Measurements from ENCODE around the gene TDRD6.

Gene TDRD6

GRCh38 chr6:46706464-46706863 is 18.8 kb downstream of the TDRD6 start:
- no peak for DNase-seq
- Histone ChIP-seq H3K27ac (ENCODE audit: insufficient read depth in 1 of 2, low read depth in 1 of 2, low read length in 2 of 2, poor library complexity in 1 of 2, severe bottlenecking in 2 of 2) (no peak overlapping the region), H3K4me3 (ENCODE audit: control insufficient read depth in 1 of 7, extremely low read depth in 1 of 7, insufficient read depth in 4 of 7, low read depth in 2 of 7, low read length in 6 of 7) (no peak overlapping the region), H3K36me3 (ENCODE audit: control insufficient read depth in 4 of 4, insufficient read depth in 4 of 4, low read length in 3 of 4) (no peaks in the 10 kb centered on the region), H3K27me3 (replicated peaks in 2 of 5; ENCODE audit: control insufficient read depth in 4 of 5, insufficient read depth in 5 of 5, low read length in 4 of 5) (no peaks in the 10 kb centered on the region), H3K4me1 (ENCODE audit: control extremely low read depth in 1 of 4, control insufficient read depth in 4 of 4, insufficient read depth in 4 of 4, low read length in 3 of 4) (no peaks in the 10 kb centered on the region), H3K9me3 (ENCODE audit: control extremely low read depth in 1 of 5, control insufficient read depth in 4 of 5, insufficient read depth in 2 of 5, low read depth in 1 of 5, low read length in 4 of 5) (no peaks in the 10 kb centered on the region)
- ChIA-PET CTCF (interaction anchor here (0.9 to 1.2 kb wide), 3 partner anchors 21 to 340 kb away, joined by 3 to 6 read pairs (median 4); no protein-coding TSS in a partner anchor), POLR2A (no interaction called here)
- WGBS (ENCODE audit: insufficient coverage) = 89% methylated on average over 1 of the region's 2 CpGs

- 100% methylated on average over 1 of the region's 1 CpG for WGBS (ENCODE audit: insufficient coverage)
- H3K4me1 ChIP-seq (ENCODE audit: control extremely low read depth in 1 of 4, control insufficient read depth in 4 of 4, insufficient read depth in 4 of 4, low read length in 3 of 4) = no peaks in the 10 kb centered on the region
- H3K9me3 ChIP-seq (ENCODE audit: control extremely low read depth in 1 of 5, control insufficient read depth in 4 of 5, insufficient read depth in 2 of 5, low read depth in 1 of 5, low read length in 4 of 5) = no peaks in the 10 kb centered on the region
- no peak overlapping the region for H3K4me3 ChIP-seq (ENCODE audit: control insufficient read depth in 1 of 7, extremely low read depth in 1 of 7, insufficient read depth in 4 of 7, low read depth in 2 of 7, low read length in 6 of 7)
- H3K27me3 ChIP-seq (replicated peaks in 2 of 5; ENCODE audit: control insufficient read depth in 4 of 5, insufficient read depth in 5 of 5, low read length in 4 of 5) = no peaks in the 10 kb centered on the region
- ChIA-PET CTCF (interaction anchor here (1.1 kb wide), 1 partner anchor 22 kb away, joined by 3 read pairs; no protein-coding TSS in a partner anchor), POLR2A (no interaction called here)
- DNase-seq = no peak
- H3K27ac ChIP-seq (ENCODE audit: insufficient read depth in 1 of 2, low read depth in 1 of 2, low read length in 2 of 2, poor library complexity in 1 of 2, severe bottlenecking in 2 of 2) = no peak overlapping the region
- no peaks in the 10 kb centered on the region for H3K36me3 ChIP-seq (ENCODE audit: control insufficient read depth in 4 of 4, insufficient read depth in 4 of 4, low read length in 3 of 4)
These were observed 23.8 kb downstream of the TDRD6 start for GRCh38 chr6:46711491-46711890.

GRCh38 chr6:46715141-46715540 is 27.5 kb downstream of the TDRD6 start:
- Histone ChIP-seq H3K9me3 (ENCODE audit: control extremely low read depth in 1 of 5, control insufficient read depth in 4 of 5, insufficient read depth in 2 of 5, low read depth in 1 of 5, low read length in 4 of 5) (no peaks in the 10 kb centered on the region), H3K27me3 (replicated peaks in 2 of 5; ENCODE audit: control insufficient read depth in 4 of 5, insufficient read depth in 5 of 5, low read length in 4 of 5) (no peaks in the 10 kb centered on the region), H3K36me3 (ENCODE audit: control insufficient read depth in 4 of 4, insufficient read depth in 4 of 4, low read length in 3 of 4) (no peaks in the 10 kb centered on the region), H3K4me3 (ENCODE audit: control insufficient read depth in 1 of 7, extremely low read depth in 1 of 7, insufficient read depth in 4 of 7, low read depth in 2 of 7, low read length in 6 of 7) (no peak overlapping the region), H3K4me1 (ENCODE audit: control extremely low read depth in 1 of 4, control insufficient read depth in 4 of 4, insufficient read depth in 4 of 4, low read length in 3 of 4) (no peaks in the 10 kb centered on the region), H3K27ac (ENCODE audit: insufficient read depth in 1 of 2, low read depth in 1 of 2, low read length in 2 of 2, poor library complexity in 1 of 2, severe bottlenecking in 2 of 2) (no peak overlapping the region)
- CTCF ChIA-PET = no interaction called here
- POLR2A ChIA-PET = no interaction called here
- DNase-seq = peak in 2 of 3 donors; percentile 37 to 44

GRCh38 chr6:46719099-46719498 is 31.4 kb downstream of the TDRD6 start:
- Histone ChIP-seq H3K4me1 (ENCODE audit: control extremely low read depth in 1 of 4, control insufficient read depth in 4 of 4, insufficient read depth in 4 of 4, low read length in 3 of 4) (no peaks in the 10 kb centered on the region), H3K36me3 (ENCODE audit: control insufficient read depth in 4 of 4, insufficient read depth in 4 of 4, low read length in 3 of 4) (no peaks in the 10 kb centered on the region), H3K9me3 (ENCODE audit: control extremely low read depth in 1 of 5, control insufficient read depth in 4 of 5, insufficient read depth in 2 of 5, low read depth in 1 of 5, low read length in 4 of 5) (no peaks in the 10 kb centered on the region), H3K27me3 (replicated peaks in 2 of 5; ENCODE audit: control insufficient read depth in 4 of 5, insufficient read depth in 5 of 5, low read length in 4 of 5) (peaks cover 0 to 2% (median 0%) of the 10 kb centered on the region in 5 experiments), H3K27ac (ENCODE audit: insufficient read depth in 1 of 2, low read depth in 1 of 2, low read length in 2 of 2, poor library complexity in 1 of 2, severe bottlenecking in 2 of 2) (no peak overlapping the region), H3K4me3 (ENCODE audit: control insufficient read depth in 1 of 7, extremely low read depth in 1 of 7, insufficient read depth in 4 of 7, low read depth in 2 of 7, low read length in 6 of 7) (no peak overlapping the region)
- WGBS (ENCODE audit: insufficient coverage) = 100% methylated on average over 1 of the region's 1 CpG
- POLR2A ChIA-PET = no interaction called here
- CTCF ChIA-PET = no interaction called here
- no peak for DNase-seq

- POLR2A ChIA-PET = no interaction called here
- peaks cover 0 to 2% (median 0%) of the 10 kb centered on the region in 5 experiments for H3K27me3 ChIP-seq (replicated peaks in 2 of 5; ENCODE audit: control insufficient read depth in 4 of 5, insufficient read depth in 5 of 5, low read length in 4 of 5)
- CTCF ChIA-PET = interaction anchor here (0.7 kb wide), 1 partner anchor 882 kb away, joined by 3 read pairs; no protein-coding TSS in a partner anchor
- H3K4me3 ChIP-seq (ENCODE audit: control insufficient read depth in 1 of 7, extremely low read depth in 1 of 7, insufficient read depth in 4 of 7, low read depth in 2 of 7, low read length in 6 of 7) = no peak overlapping the region
- no peaks in the 10 kb centered on the region for H3K9me3 ChIP-seq (ENCODE audit: control extremely low read depth in 1 of 5, control insufficient read depth in 4 of 5, insufficient read depth in 2 of 5, low read depth in 1 of 5, low read length in 4 of 5)
- H3K36me3 ChIP-seq (ENCODE audit: control insufficient read depth in 4 of 4, insufficient read depth in 4 of 4, low read length in 3 of 4) = no peaks in the 10 kb centered on the region
- no peak overlapping the region for H3K27ac ChIP-seq (ENCODE audit: insufficient read depth in 1 of 2, low read depth in 1 of 2, low read length in 2 of 2, poor library complexity in 1 of 2, severe bottlenecking in 2 of 2)
- WGBS (ENCODE audit: insufficient coverage) = no CpG with 5 or more reads among the region's 1 CpG
- H3K4me1 ChIP-seq (ENCODE audit: control extremely low read depth in 1 of 4, control insufficient read depth in 4 of 4, insufficient read depth in 4 of 4, low read length in 3 of 4) = no peaks in the 10 kb centered on the region
- DNase-seq = no peak
These were observed 32.7 kb downstream of the TDRD6 start for GRCh38 chr6:46720401-46720800.

GRCh38 chr6:46729787-46730326 is 42.2 kb downstream of the TDRD6 start:
- no peaks in the 10 kb centered on the region for H3K9me3 ChIP-seq (ENCODE audit: control extremely low read depth in 1 of 5, control insufficient read depth in 4 of 5, insufficient read depth in 2 of 5, low read depth in 1 of 5, low read length in 4 of 5)
- no peak overlapping the region for H3K4me3 ChIP-seq (ENCODE audit: control insufficient read depth in 1 of 7, extremely low read depth in 1 of 7, insufficient read depth in 4 of 7, low read depth in 2 of 7, low read length in 6 of 7)
- WGBS (ENCODE audit: insufficient coverage) = 100% methylated on average over 1 of the region's 1 CpG
- CTCF ChIA-PET = interaction anchor here (1.3 to 1.8 kb wide), 2 partner anchors 21 to 26 kb away, joined by 5 read pairs; no protein-coding TSS in a partner anchor
- peaks cover 2 to 21% (median 7%) of the 10 kb centered on the region in 5 experiments for H3K27me3 ChIP-seq (replicated peaks in 2 of 5; ENCODE audit: control insufficient read depth in 4 of 5, insufficient read depth in 5 of 5, low read length in 4 of 5)
- DNase-seq = no peak
- peaks cover 2 to 7% (median 5%) of the 10 kb centered on the region in 4 experiments for H3K4me1 ChIP-seq (ENCODE audit: control extremely low read depth in 1 of 4, control insufficient read depth in 4 of 4, insufficient read depth in 4 of 4, low read length in 3 of 4)
- H3K27ac ChIP-seq (ENCODE audit: insufficient read depth in 1 of 2, low read depth in 1 of 2, low read length in 2 of 2, poor library complexity in 1 of 2, severe bottlenecking in 2 of 2) = no peak overlapping the region
- no peaks in the 10 kb centered on the region for H3K36me3 ChIP-seq (ENCODE audit: control insufficient read depth in 4 of 4, insufficient read depth in 4 of 4, low read length in 3 of 4)
- POLR2A ChIA-PET = no interaction called here

- Histone ChIP-seq H3K9me3 (ENCODE audit: control extremely low read depth in 1 of 5, control insufficient read depth in 4 of 5, insufficient read depth in 2 of 5, low read depth in 1 of 5, low read length in 4 of 5) (no peaks in the 10 kb centered on the region), H3K4me3 (ENCODE audit: control insufficient read depth in 1 of 7, extremely low read depth in 1 of 7, insufficient read depth in 4 of 7, low read depth in 2 of 7, low read length in 6 of 7) (no peak overlapping the region), H3K4me1 (ENCODE audit: control extremely low read depth in 1 of 4, control insufficient read depth in 4 of 4, insufficient read depth in 4 of 4, low read length in 3 of 4) (peaks cover 2 to 16% (median 12%) of the 10 kb centered on the region in 4 experiments), H3K27me3 (replicated peaks in 2 of 5; ENCODE audit: control insufficient read depth in 4 of 5, insufficient read depth in 5 of 5, low read length in 4 of 5) (peaks cover 2 to 32% (median 12%) of the 10 kb centered on the region in 5 experiments), H3K27ac (ENCODE audit: insufficient read depth in 1 of 2, low read depth in 1 of 2, low read length in 2 of 2, poor library complexity in 1 of 2, severe bottlenecking in 2 of 2) (no peak overlapping the region), H3K36me3 (ENCODE audit: control insufficient read depth in 4 of 4, insufficient read depth in 4 of 4, low read length in 3 of 4) (no peaks in the 10 kb centered on the region)
- 0% methylated on average over 4 of the region's 4 CpGs for WGBS (ENCODE audit: insufficient coverage)
- peak in 2 of 3 donors; percentile 57 to 71 for DNase-seq
- ChIA-PET POLR2A (interaction anchor here (0.6 kb wide), 1 partner anchor 79 kb away, joined by 3 read pairs; no protein-coding TSS in a partner anchor), CTCF (interaction anchor here (1.1 to 1.8 kb wide), 3 partner anchors 11 to 34 kb away, joined by 3 to 5 read pairs (median 3); no protein-coding TSS in a partner anchor)
These were observed 43.3 kb downstream of the TDRD6 start for GRCh38 chr6:46730921-46731461.
